MM.1S (cell line): ENCODE data around the gene ATIC.
"Not testable (repeated sequence)": the region's sequence is repeated elsewhere in the genome, so short reads cannot be mapped to it uniquely, and the experiment has no call there.

Experiments used
- DNase-seq: peaks from one replicate; pipeline ENCODE4 v3.0.0-alpha.2; 2015
- H2AFZ ChIP-seq: fragments of 300-600 bp; sonication (generic); 2 replicates; pipeline ENCODE4 v1.6.0; 2016; ENCODE audit warnings: antibody characterized with exemption, low read length
- H3F3A ChIP-seq: fragments of 300-600 bp; sonication (generic); 2 replicates; pipeline ENCODE4 v1.6.1; 2016; ENCODE audit warnings: mild to moderate bottlenecking, antibody characterized with exemption, low read length, moderate library complexity, mixed read lengths; ENCODE audit not compliant: insufficient read depth
- H3K27ac ChIP-seq: fragments of 300-600 bp; sonication (generic); 2 replicates; pipeline ENCODE4 v1.5.1; 2016; ENCODE audit warnings: mild to moderate bottlenecking, low read length
- H3K27me3 ChIP-seq: fragments of 300-600 bp; sonication (generic); replicated peaks from 2 replicates; pipeline ENCODE4 v1.6.0; 2016; ENCODE audit warnings: low read length; ENCODE audit not compliant: insufficient read depth
- H3K36me3 ChIP-seq: fragments of 300-600 bp; sonication (generic); replicated peaks from 2 replicates; pipeline ENCODE4 v1.6.1; 2016; ENCODE audit warnings: mild to moderate bottlenecking, low read length, mixed read lengths; ENCODE audit not compliant: insufficient read depth
- H3K4me1 ChIP-seq: fragments of 300-600 bp; sonication (generic); 2 replicates; pipeline ENCODE4 v1.6.1; 2016; ENCODE audit warnings: low read length, mixed read lengths
- H3K4me2 ChIP-seq: fragments of 300-600 bp; sonication (generic); 2 replicates; pipeline ENCODE4 v1.6.0; 2016; ENCODE audit warnings: low read depth, low read length
- H3K4me3 ChIP-seq: fragments of 300-600 bp; sonication (generic); 2 replicates; pipeline ENCODE4 v1.5.1; 2016; ENCODE audit warnings: low read length, mixed read lengths
- H3K79me2 ChIP-seq: fragments of 300-600 bp; sonication (generic); 2 replicates; pipeline ENCODE4 v1.6.1; 2016; ENCODE audit warnings: mixed run types, low read length, mixed read lengths
- H3K9ac ChIP-seq: fragments of 300-600 bp; sonication (generic); 2 replicates; pipeline ENCODE4 v1.6.1; 2016; ENCODE audit warnings: low read length, mixed read lengths
- H3K9me2 ChIP-seq: fragments of 300-600 bp; sonication (generic); replicated peaks from 2 replicates; pipeline ENCODE4 v1.6.1; 2016; ENCODE audit warnings: mild to moderate bottlenecking, low read length, mixed read lengths; ENCODE audit not compliant: insufficient read depth
- H3K9me3 ChIP-seq: fragments of 300-600 bp; sonication (generic); replicated peaks from 2 replicates; pipeline ENCODE4 v1.6.1; 2016; ENCODE audit warnings: mild to moderate bottlenecking, low read length, mixed read lengths; ENCODE audit not compliant: insufficient read depth
- H4K20me1 ChIP-seq: fragments of 300-600 bp; sonication (generic); 2 replicates; pipeline ENCODE4 v1.6.1; 2016; ENCODE audit warnings: mild to moderate bottlenecking, low read length, moderate library complexity, mixed read lengths; ENCODE audit not compliant: insufficient read depth
- CTCF ChIP-seq: fragments of 300-600 bp; sonication (generic); IDR thresholded peaks from 2 replicates; pipeline ENCODE4 v1.5.1; 2016; ENCODE audit warnings: antibody characterized with exemption, low read length, mixed read lengths
- EZH2 ChIP-seq: fragments of 300-600 bp; sonication (generic); optimal IDR thresholded peaks from 2 replicates; pipeline ENCODE3; 2017; ENCODE audit warnings: low read depth, mild to moderate bottlenecking, antibody characterized with exemption, low read length, mixed read lengths
- EZH2phosphoT487 ChIP-seq: fragments of 300-600 bp; sonication (generic); IDR thresholded peaks from 2 replicates; pipeline ENCODE4 v1.6.1; 2018; ENCODE audit warnings: antibody characterized with exemption, low read length

The ATIC gene

GRCh38 chr2:215357660-215358059 lies 45.8 kb downstream of the ATIC start:
- H3K9ac ChIP-seq, result no peak overlapping the region
- no peaks in the 10 kb centered on the region for H4K20me1 ChIP-seq
- no peak overlapping the region for H3K4me2 ChIP-seq
- no peaks in the 10 kb centered on the region for H3K4me1 ChIP-seq
- H3K27ac ChIP-seq, result no peak overlapping the region
- no peaks in the 10 kb centered on the region for H3K9me2 ChIP-seq
- no peak for TF ChIP-seq EZH2phosphoT487
- no peaks in the 10 kb centered on the region for H3K27me3 ChIP-seq
- no peak for DNase-seq
- no peaks in the 10 kb centered on the region for H3F3A ChIP-seq
- no peak overlapping the region for H3K4me3 ChIP-seq
- H3K36me3 ChIP-seq, result no peaks in the 10 kb centered on the region
- H2AFZ ChIP-seq, result no peak overlapping the region
- H3K79me2 ChIP-seq, result no peaks in the 10 kb centered on the region
- no peaks in the 10 kb centered on the region for H3K9me3 ChIP-seq

GRCh38 chr2:215358312-215358845 lies 46.5 kb downstream of the ATIC start:
- H3K9ac ChIP-seq, result no peak overlapping the region

GRCh38 chr2:215358891-215359575 lies 47.2 kb downstream of the ATIC start:
- Histone ChIP-seq H3F3A (no peaks in the 10 kb centered on the region), H3K9me3 (no peaks in the 10 kb centered on the region), H3K27me3 (no peaks in the 10 kb centered on the region), H3K4me1 (no peaks in the 10 kb centered on the region), H3K36me3 (no peaks in the 10 kb centered on the region), H3K4me3 (no peak overlapping the region), H3K9me2 (no peaks in the 10 kb centered on the region), H3K9ac (no peak overlapping the region), H3K27ac (no peak overlapping the region), H4K20me1 (no peaks in the 10 kb centered on the region), H3K79me2 (no peaks in the 10 kb centered on the region), H3K4me2 (no peak overlapping the region), H2AFZ (no peak overlapping the region)
- TF ChIP-seq CTCF, result no peak
- TF ChIP-seq EZH2phosphoT487, result no peak
- TF ChIP-seq EZH2, result no peak
- no peak for DNase-seq

More at GRCh38 chr2:215358312-215358845, 46.5 kb downstream of the ATIC start:
- H3K9me3 ChIP-seq, result no peaks in the 10 kb centered on the region
- DNase-seq, result no peak
- no peaks in the 10 kb centered on the region for H3K4me1 ChIP-seq
- no peaks in the 10 kb centered on the region for H3K27me3 ChIP-seq
- H3K4me2 ChIP-seq, result no peak overlapping the region
- H3K9me2 ChIP-seq, result no peaks in the 10 kb centered on the region
- no peaks in the 10 kb centered on the region for H4K20me1 ChIP-seq
- no peak overlapping the region for H2AFZ ChIP-seq
- H3K79me2 ChIP-seq, result no peaks in the 10 kb centered on the region
- H3F3A ChIP-seq, result no peaks in the 10 kb centered on the region
- no peak overlapping the region for H3K4me3 ChIP-seq
- TF ChIP-seq CTCF (no peak), EZH2phosphoT487 (no peak), EZH2 (no peak)
- no peaks in the 10 kb centered on the region for H3K36me3 ChIP-seq
- no peak overlapping the region for H3K27ac ChIP-seq

- Histone ChIP-seq H2AFZ (no peak overlapping the region), H3K27me3 (no peaks in the 10 kb centered on the region), H3K36me3 (no peaks in the 10 kb centered on the region), H3K4me2 (no peak overlapping the region), H3K27ac (no peak overlapping the region), H3K9me2 (no peaks in the 10 kb centered on the region), H3K9ac (no peak overlapping the region), H3K4me1 (no peaks in the 10 kb centered on the region), H3K9me3 (no peaks in the 10 kb centered on the region), H3F3A (no peaks in the 10 kb centered on the region), H3K4me3 (no peak overlapping the region), H3K79me2 (no peaks in the 10 kb centered on the region), H4K20me1 (no peaks in the 10 kb centered on the region)
- no peak for DNase-seq
- TF ChIP-seq CTCF, result no peak
- no peak for TF ChIP-seq EZH2
- no peak for TF ChIP-seq EZH2phosphoT487
Measured at GRCh38 chr2:215359576-215359922, 47.7 kb downstream of the ATIC start.

GRCh38 chr2:215360059-215360458 lies 48.2 kb downstream of the ATIC start:
- not testable (repeated sequence) for H3K27me3 ChIP-seq, H3K4me1 ChIP-seq, H3F3A ChIP-seq, H3K9me3 ChIP-seq, H3K4me2 ChIP-seq, H4K20me1 ChIP-seq, DNase-seq, H2AFZ ChIP-seq, H3K27ac ChIP-seq, H3K4me3 ChIP-seq, H3K36me3 ChIP-seq, H3K79me2 ChIP-seq, H3K9ac ChIP-seq, H3K9me2 ChIP-seq
